CD4-positive, alpha-beta memory T cell (primary cell): ENCODE results near the gene MUS81. TPM values are rescaled to one million over a fixed set of nuclear protein-coding genes. Genes with fewer than 3 reads are reported as not detected.

ENCODE experiments used
- CTCF ChIA-PET: fragments of 350-600 bp; sonication (Branson Sonifier 250); formaldehyde crosslinking; loops from one replicate; lab custom pipeline; 2021; ENCODE audit warnings: inconsistent platforms; ENCODE audit not compliant: partially characterized antibody; lab: Charles Lee
- POLR2A ChIA-PET: fragments of 350-600 bp; sonication (Branson Sonifier 250); formaldehyde crosslinking; loops from one replicate; lab custom pipeline; 2021; ENCODE audit not compliant: partially characterized antibody; lab: Charles Lee
- DNase-seq, 5 donors: peaks; one replicate each; pipeline versions ENCODE4 v3.0.0 to v3.0.0-alpha.2; 2020 to 2022; ENCODE audit warnings: mixed read lengths in 1 of 5
- H3K27ac ChIP-seq: one replicate; pipeline ENCODE4 v1.7.0; 2013; ENCODE audit warnings: low read depth, low read length
- H3K27me3 ChIP-seq: 2 replicates; pipeline ENCODE4 v1.7.0; 2013; ENCODE audit warnings: mild to moderate bottlenecking, low read length, moderate library complexity; ENCODE audit not compliant: insufficient read depth
- H3K36me3 ChIP-seq: 2 replicates; pipeline ENCODE4 v1.7.0; 2013; ENCODE audit warnings: mild to moderate bottlenecking, low read length, moderate library complexity; ENCODE audit not compliant: insufficient read depth
- H3K4me1 ChIP-seq: 2 replicates; pipeline ENCODE4 v1.7.0; 2013; ENCODE audit warnings: mild to moderate bottlenecking, low read length, moderate library complexity; ENCODE audit not compliant: insufficient read depth
- H3K4me3 ChIP-seq, 2 donors: one replicate each; pipeline ENCODE4 v1.7.0; 2013; ENCODE audit warnings: low read length in 2 of 2, mild to moderate bottlenecking in 1 of 2
- H3K9me3 ChIP-seq, 2 donors: one replicate each; pipeline ENCODE4 v1.7.0; 2013; ENCODE audit warnings: low read length in 2 of 2, control low read depth in 1 of 2; ENCODE audit not compliant: control insufficient read depth in 1 of 2
- H3K27ac Mint-ChIP-seq, 7 donors: one replicate each; pipeline ENCODE4 v1.8.0; 2020 to 2021; ENCODE audit warnings: mixed read lengths in 7 of 7, mild to moderate bottlenecking in 6 of 7, inconsistent platforms in 3 of 7, moderate library complexity in 3 of 7
- H3K27me3 Mint-ChIP-seq, 2 donors: one replicate each; pipeline ENCODE4 v1.8.0; 2020 to 2021; ENCODE audit warnings: mixed read lengths in 2 of 2
- H3K36me3 Mint-ChIP-seq, 2 donors: one replicate each; pipeline ENCODE4 v1.8.0; 2020 to 2021; ENCODE audit warnings: mixed read lengths in 2 of 2, inconsistent platforms in 1 of 2, mild to moderate bottlenecking in 1 of 2
- H3K4me1 Mint-ChIP-seq, 4 donors: one replicate each; pipeline ENCODE4 v1.8.0; 2020 to 2021; ENCODE audit warnings: mixed read lengths in 4 of 4, mild to moderate bottlenecking in 1 of 4
- H3K4me3 Mint-ChIP-seq, 8 donors: one replicate each; pipeline ENCODE4 v1.8.0; 2020 to 2021; ENCODE audit warnings: mixed read lengths in 8 of 8, mild to moderate bottlenecking in 7 of 8, moderate library complexity in 6 of 8, inconsistent platforms in 3 of 8
- H3K9me3 Mint-ChIP-seq, 8 donors: one replicate each; pipeline ENCODE4 v1.8.0; 2020 to 2021; ENCODE audit warnings: mixed read lengths in 8 of 8, mild to moderate bottlenecking in 5 of 8, inconsistent platforms in 3 of 8, moderate library complexity in 1 of 8
- intact Hi-C: fragments of 100-400 bp; cut with micrococcal nuclease; formaldehyde crosslinking; loops from one replicate; pipeline ENCODE4 v1.15.1; 2023
- polyA plus RNA-seq, 2 donors: library from polyadenylated mRNA; unstranded; fragments of 300-500 nt; fragmentation: Illumina TruSeq; gene quantifications; one replicate each; pipeline ENCODE4 v1.2.3, GENCODE V29; 2021
- total RNA-seq, 2 experiments: library from RNA; stranded (reverse); gene quantifications; one replicate each; pipeline ENCODE4 v1.2.3, GENCODE V29; 2021

The MUS81 gene
- total and polyA plus RNA-seq, 4 experiments from 2014 or later, result 24.0 to 95.5 (median 62.3) TPM

DNA sequence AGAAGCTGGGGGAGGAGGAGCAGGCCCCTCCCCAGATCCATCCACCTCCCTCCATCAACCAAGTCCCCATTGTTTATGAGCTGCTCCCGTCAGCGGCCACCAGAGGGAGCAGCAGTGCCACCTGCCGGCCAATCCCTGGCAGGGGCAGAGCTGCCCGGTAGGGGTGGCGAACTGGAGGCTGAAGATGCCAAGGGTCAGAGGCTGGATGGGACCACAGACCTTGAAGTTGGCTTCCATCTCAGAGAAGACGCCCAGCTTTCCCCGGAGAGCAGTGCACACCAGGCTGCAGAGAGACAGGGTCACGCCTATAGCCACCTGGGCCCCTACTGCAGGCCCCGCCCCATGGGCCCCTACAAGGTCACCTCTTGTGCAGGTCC, 24.5 kb downstream of the MUS81 start:
- Histone ChIP-seq H3K36me3 (peaks cover 12% of the 10 kb centered on the region), H3K9me3 (no peaks in the 10 kb centered on the region), H3K4me1 (peaks cover 54% of the 10 kb centered on the region), H3K4me3 (no peak overlapping the region), H3K27ac (no peak overlapping the region), H3K27me3 (no peaks in the 10 kb centered on the region)
- intact Hi-C loops, result loop anchor here (1.0 kb wide), 2 partner anchors 24 to 105 kb away; partner anchors contain the start of gene MUS81
- peak; percentile 78 to 83 (median 80) for DNase-seq
- H3K4me1 Mint-ChIP-seq, result peaks cover 26 to 71% (median 43%) of the 10 kb centered on the region in 4 donors
- ChIA-PET POLR2A (interaction anchor here (0.7 to 17.4 kb wide), 18 partner anchors 9 to 175 kb away, joined by 3 to 435 read pairs (median 6); partner anchors contain the start of genes BANF1, C11orf68, CFL1 and DRAP1), CTCF (interaction anchor here (0.8 to 15.3 kb wide), 52 partner anchors 9 to 272 kb away, joined by 3 to 281 read pairs (median 6); partner anchors contain the start of genes AP5B1, BANF1, C11orf68 and CFL1)
- H3K27me3 Mint-ChIP-seq, result no peaks in the 10 kb centered on the region
- H3K4me3 Mint-ChIP-seq, result peak overlapping the region in 4 of 8 donors; percentile 13 to 81 (median 56)
- H3K36me3 Mint-ChIP-seq, result peaks cover 4 to 39% of the 10 kb centered on the region in 2 donors
- peaks cover 0 to 1% (median 0%) of the 10 kb centered on the region in 8 donors for H3K9me3 Mint-ChIP-seq
- peak overlapping the region; percentile 64 to 92 (median 88) for H3K27ac Mint-ChIP-seq

DNA sequence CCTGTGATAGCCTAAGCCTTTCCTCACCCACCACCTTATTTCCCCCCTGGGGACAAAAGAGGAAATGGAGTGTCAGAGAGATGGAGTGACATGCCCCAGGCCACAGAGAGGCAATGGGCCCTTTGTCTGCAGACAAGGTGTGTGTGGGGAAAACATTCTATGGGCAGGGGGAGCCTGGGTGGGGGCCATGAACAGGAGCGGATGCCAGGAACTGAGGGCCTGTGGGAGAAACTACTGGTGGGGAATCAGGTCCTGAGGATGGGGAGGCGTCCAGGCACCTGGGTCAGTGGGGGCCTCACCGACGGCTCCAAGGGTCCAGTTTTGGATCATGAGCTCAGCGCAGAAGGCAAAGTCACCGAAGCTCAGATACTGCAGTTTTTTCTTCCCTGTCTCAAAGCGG, 25.0 kb downstream of the MUS81 start:
- no peak overlapping the region for H3K27ac ChIP-seq
- POLR2A ChIA-PET, result interaction anchor here (0.7 to 17.4 kb wide), 17 partner anchors 12 to 175 kb away, joined by 3 to 435 read pairs (median 5); partner anchors contain the start of genes BANF1, C11orf68, CFL1 and DRAP1
- peaks cover 54% of the 10 kb centered on the region for H3K4me1 ChIP-seq
- no peaks in the 10 kb centered on the region for H3K27me3 ChIP-seq
- Mint-ChIP-seq H3K4me3 (no peak overlapping the region), H3K4me1 (peaks cover 30 to 71% (median 47%) of the 10 kb centered on the region in 4 donors), H3K9me3 (peaks cover 0 to 1% (median 0%) of the 10 kb centered on the region in 8 donors), H3K27ac (peak overlapping the region in 5 of 7 donors; percentile 60 to 92 (median 62)), H3K27me3 (no peaks in the 10 kb centered on the region), H3K36me3 (peaks cover 4 to 40% of the 10 kb centered on the region in 2 donors)
- DNase-seq, result no peak
- H3K36me3 ChIP-seq, result peaks cover 12% of the 10 kb centered on the region
- H3K4me3 ChIP-seq, result no peak overlapping the region
- intact Hi-C loops, result no loop called here
- CTCF ChIA-PET, result interaction anchor here (0.8 to 15.3 kb wide), 48 partner anchors 9 to 273 kb away, joined by 3 to 281 read pairs (median 7); partner anchors contain the start of genes AP5B1, BANF1, C11orf68 and CFL1
- no peaks in the 10 kb centered on the region for H3K9me3 ChIP-seq

DNA sequence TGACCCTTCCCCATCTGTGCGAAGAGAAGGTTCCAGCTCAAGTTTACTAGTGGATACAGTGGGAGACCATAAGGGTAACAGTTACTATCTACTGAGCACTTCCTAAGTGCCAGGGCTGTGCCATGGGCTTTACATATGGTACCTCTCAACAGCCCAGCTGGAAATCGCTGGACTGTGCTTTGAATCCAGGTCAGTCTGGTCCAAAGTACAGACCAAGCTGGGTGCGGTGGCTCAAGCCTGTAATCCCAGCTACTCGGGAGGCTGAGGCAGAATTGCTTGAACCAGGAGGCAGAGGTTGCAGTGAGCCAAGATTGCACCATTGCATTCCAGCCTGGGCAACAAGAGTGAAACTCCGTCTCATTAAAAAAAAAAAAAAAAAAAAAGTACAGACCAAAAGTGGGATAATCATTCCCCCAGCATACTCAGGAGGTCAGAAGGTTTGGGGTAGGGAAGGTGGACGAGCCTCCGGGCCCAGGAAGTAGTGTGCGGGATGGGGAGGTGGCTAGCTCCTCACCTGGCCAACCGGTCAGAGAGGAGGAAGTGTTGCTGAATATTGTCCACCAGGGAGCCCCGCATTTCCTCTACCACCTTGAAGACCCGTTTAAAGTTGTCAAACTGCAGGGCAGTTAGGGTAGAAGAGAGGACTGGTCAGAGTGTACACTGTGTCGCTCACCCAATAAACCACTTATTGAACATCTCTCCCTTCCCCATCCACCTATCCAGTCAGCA, 25.7 kb downstream of the MUS81 start:
- H3K27me3 Mint-ChIP-seq, result no peaks in the 10 kb centered on the region
- Histone ChIP-seq H3K27me3 (no peaks in the 10 kb centered on the region), H3K27ac (no peak overlapping the region), H3K9me3 (no peaks in the 10 kb centered on the region), H3K4me3 (no peak overlapping the region), H3K4me1 (peaks cover 47% of the 10 kb centered on the region), H3K36me3 (peaks cover 12% of the 10 kb centered on the region)
- DNase-seq, result no peak
- peaks cover 24 to 69% (median 43%) of the 10 kb centered on the region in 4 donors for H3K4me1 Mint-ChIP-seq
- CTCF ChIA-PET, result interaction anchor here (0.6 to 15.3 kb wide), 36 partner anchors 10 to 271 kb away, joined by 3 to 281 read pairs (median 8); partner anchors contain the start of genes BANF1, C11orf68, CFL1 and FOSL1
- peaks cover 0 to 1% (median 0%) of the 10 kb centered on the region in 8 donors for H3K9me3 Mint-ChIP-seq
- POLR2A ChIA-PET, result interaction anchor here (0.7 to 17.4 kb wide), 10 partner anchors 15 to 136 kb away, joined by 3 to 435 read pairs (median 6); partner anchors contain the start of genes BANF1, C11orf68, CFL1 and DRAP1
- peaks cover 4 to 42% of the 10 kb centered on the region in 2 donors for H3K36me3 Mint-ChIP-seq
- peak overlapping the region in 3 of 8 donors; percentile 7 to 23 (median 17) for H3K4me3 Mint-ChIP-seq
- peak overlapping the region in 4 of 7 donors; percentile 57 to 99 (median 86) for H3K27ac Mint-ChIP-seq
- intact Hi-C loops, result no loop called here

DNA sequence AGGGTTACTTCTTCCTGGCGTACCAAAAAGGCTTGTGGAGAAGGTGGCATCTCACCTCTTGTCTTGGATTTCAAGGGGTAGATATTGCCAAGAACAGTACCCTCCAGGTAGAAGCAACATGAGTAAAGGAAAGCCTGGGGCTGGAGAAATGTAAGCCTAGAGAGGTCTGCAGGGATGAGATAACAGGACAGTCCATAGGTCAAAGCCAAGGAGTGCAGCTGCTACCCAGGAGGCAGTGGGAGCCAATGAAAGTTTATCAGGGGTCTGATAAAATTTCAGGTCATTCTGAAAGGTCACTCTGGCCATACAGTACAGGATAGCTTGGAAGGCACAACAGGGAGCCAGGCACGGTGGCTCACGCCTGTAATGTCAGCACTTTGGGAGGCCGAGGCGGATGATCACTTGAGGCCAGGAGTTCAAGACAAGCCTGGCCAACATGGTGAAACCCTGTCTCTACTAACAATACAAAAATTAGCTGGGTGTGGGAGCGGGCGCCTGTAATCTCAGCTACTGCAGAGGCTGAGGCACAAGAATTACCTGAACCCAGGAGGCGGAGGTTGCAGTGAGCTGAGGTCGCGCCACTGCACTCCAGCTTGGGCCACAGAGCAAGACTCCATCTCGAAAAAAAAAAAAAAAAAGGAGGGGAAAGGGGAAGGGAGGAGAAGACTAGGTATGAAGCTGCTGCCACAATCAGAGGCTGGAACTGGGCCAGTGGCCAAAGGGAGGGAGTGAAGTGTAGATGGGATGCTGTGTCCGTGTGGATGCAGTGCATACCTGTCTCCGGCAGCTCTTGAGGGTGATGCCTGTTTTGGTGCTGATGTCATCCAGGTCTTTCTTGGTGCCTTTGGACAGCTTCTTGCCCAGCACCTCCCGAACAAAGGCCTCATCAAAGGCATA, 26.8 kb downstream of the MUS81 start:
- Histone ChIP-seq H3K9me3 (no peaks in the 10 kb centered on the region), H3K27ac (peak overlapping the region; percentile 86), H3K36me3 (peaks cover 12% of the 10 kb centered on the region), H3K27me3 (no peaks in the 10 kb centered on the region), H3K4me3 (peak overlapping the region; percentile 79 to 83), H3K4me1 (peaks cover 51% of the 10 kb centered on the region)
- peaks cover 0 to 1% (median 0%) of the 10 kb centered on the region in 8 donors for H3K9me3 Mint-ChIP-seq
- H3K4me1 Mint-ChIP-seq, result peaks cover 26 to 64% (median 45%) of the 10 kb centered on the region in 4 donors
- POLR2A ChIA-PET, result interaction anchor here (0.7 to 17.4 kb wide), 12 partner anchors 10 to 171 kb away, joined by 3 to 435 read pairs (median 26); partner anchors contain the start of genes BANF1, C11orf68, CFL1 and DRAP1
- peak overlapping the region; percentile 95 to 100 (median 99) for H3K27ac Mint-ChIP-seq
- intact Hi-C loops, result no loop called here
- DNase-seq, result no peak
- CTCF ChIA-PET, result interaction anchor here (0.9 to 15.3 kb wide), 26 partner anchors 11 to 443 kb away, joined by 3 to 281 read pairs (median 4); partner anchors contain the start of genes BANF1, C11orf68, CFL1 and EIF1AD
- H3K36me3 Mint-ChIP-seq, result peaks cover 4 to 40% of the 10 kb centered on the region in 2 donors
- peak overlapping the region; percentile 86 to 97 (median 91) for H3K4me3 Mint-ChIP-seq
- H3K27me3 Mint-ChIP-seq, result no peaks in the 10 kb centered on the region

DNA sequence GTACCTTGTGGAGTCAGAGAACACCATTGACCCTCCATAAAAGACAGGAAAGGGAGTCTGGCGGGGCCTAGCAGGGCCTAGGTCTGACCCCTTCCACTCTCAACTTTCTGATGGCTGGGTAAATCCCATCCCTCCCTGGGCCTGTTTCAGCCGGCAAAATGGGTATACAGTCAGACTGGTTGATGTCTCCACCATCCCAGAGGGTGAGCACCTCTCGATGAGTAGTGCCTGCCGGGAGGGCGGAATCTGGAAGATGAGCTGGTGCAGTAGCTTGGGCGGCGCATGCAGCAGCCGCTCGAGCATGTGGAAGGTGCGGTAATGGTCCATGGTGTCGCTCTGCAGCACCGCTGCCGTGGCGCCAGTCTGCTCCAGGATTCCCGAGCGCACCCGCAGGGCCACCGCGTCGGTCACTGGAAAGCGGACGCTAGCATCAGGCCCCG, 27.5 kb downstream of the MUS81 start:
- peak overlapping the region; percentile 95 to 100 (median 99) for H3K27ac Mint-ChIP-seq
- peaks cover 58% of the 10 kb centered on the region for H3K4me1 ChIP-seq
- H3K4me1 Mint-ChIP-seq, result peaks cover 33 to 67% (median 52%) of the 10 kb centered on the region in 4 donors

More for the DNA sequence above, 27.5 kb downstream of the MUS81 start:
- POLR2A ChIA-PET, result interaction anchor here (0.7 to 17.4 kb wide), 27 partner anchors 8 to 274 kb away, joined by 3 to 435 read pairs (median 6); partner anchors contain the start of genes BANF1, C11orf68, CFL1 and CTSW
- CTCF ChIA-PET, result interaction anchor here (0.6 to 15.3 kb wide), 40 partner anchors 8 to 443 kb away, joined by 3 to 281 read pairs (median 4); partner anchors contain the start of genes BANF1, C11orf68, CFL1 and CTSW
- Mint-ChIP-seq H3K9me3 (peaks cover 0 to 1% (median 0%) of the 10 kb centered on the region in 8 donors), H3K36me3 (peaks cover 4 to 38% of the 10 kb centered on the region in 2 donors), H3K27me3 (no peaks in the 10 kb centered on the region), H3K4me3 (peak overlapping the region; percentile 86 to 97 (median 91))
- peak overlapping the region; percentile 86 for H3K27ac ChIP-seq
- no peaks in the 10 kb centered on the region for H3K9me3 ChIP-seq
- peak in 2 of 5 donors; percentile 18 to 57 for DNase-seq
- H3K36me3 ChIP-seq, result peaks cover 12% of the 10 kb centered on the region
- H3K27me3 ChIP-seq, result no peaks in the 10 kb centered on the region
- H3K4me3 ChIP-seq, result peak overlapping the region; percentile 79 to 83
- intact Hi-C loops, result loop anchor here (1.0 to 2.0 kb wide), 4 partner anchors 15 to 175 kb away; partner anchors contain the start of genes EFEMP2, KAT5 and SART1
